Measurements from ENCODE around the gene KCND2. TPM values are rescaled to one million over a fixed set of nuclear protein-coding genes. Genes with fewer than 3 reads are reported as not detected.
"Not testable (repeated sequence)": the region's sequence is repeated elsewhere in the genome, so short reads cannot be mapped to it uniquely, and the experiment has no call there.

The KCND2 gene
- 0.07 and 0.12 TPM in 2 replicates for total RNA-seq

GRCh38 chr7:120272701-120273475 lies at the start of gene KCND2:
TSS of gene KCND2 (plus strand) at chr7:120273175.
- H3K4me3 ChIP-seq (ENCODE audit: low read depth, low read length) = peak within 1 kb of the TSS; percentile 55
- TF ChIP-seq, protein P1, sequence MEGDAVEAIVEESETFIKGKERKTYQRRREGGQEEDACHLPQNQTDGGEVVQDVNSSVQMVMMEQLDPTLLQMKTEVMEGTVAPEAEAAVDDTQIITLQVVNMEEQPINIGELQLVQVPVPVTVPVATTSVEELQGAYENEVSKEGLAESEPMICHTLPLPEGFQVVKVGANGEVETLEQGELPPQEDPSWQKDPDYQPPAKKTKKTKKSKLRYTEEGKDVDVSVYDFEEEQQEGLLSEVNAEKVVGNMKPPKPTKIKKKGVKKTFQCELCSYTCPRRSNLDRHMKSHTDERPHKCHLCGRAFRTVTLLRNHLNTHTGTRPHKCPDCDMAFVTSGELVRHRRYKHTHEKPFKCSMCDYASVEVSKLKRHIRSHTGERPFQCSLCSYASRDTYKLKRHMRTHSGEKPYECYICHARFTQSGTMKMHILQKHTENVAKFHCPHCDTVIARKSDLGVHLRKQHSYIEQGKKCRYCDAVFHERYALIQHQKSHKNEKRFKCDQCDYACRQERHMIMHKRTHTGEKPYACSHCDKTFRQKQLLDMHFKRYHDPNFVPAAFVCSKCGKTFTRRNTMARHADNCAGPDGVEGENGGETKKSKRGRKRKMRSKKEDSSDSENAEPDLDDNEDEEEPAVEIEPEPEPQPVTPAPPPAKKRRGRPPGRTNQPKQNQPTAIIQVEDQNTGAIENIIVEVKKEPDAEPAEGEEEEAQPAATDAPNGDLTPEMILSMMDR (conservative IDR thresholded peaks at IDR 0.05; ENCODE audit: low read depth, low read length) = no peak
- no peak for DNase-seq (ENCODE audit: low read depth)

- no peak overlapping the region for H3K4me3 ChIP-seq (ENCODE audit: low read depth, low read length)
- TF ChIP-seq, protein P1 (conservative IDR thresholded peaks at IDR 0.05; ENCODE audit: low read depth, low read length) = no peak
- no peak for DNase-seq (ENCODE audit: low read depth)
Measured at GRCh38 chr7:120226188-120226587, 46.8 kb upstream of the KCND2 start.

- TF ChIP-seq, protein P1 (conservative IDR thresholded peaks at IDR 0.05; ENCODE audit: low read depth, low read length) = no peak
- no peak overlapping the region for H3K4me3 ChIP-seq (ENCODE audit: low read depth, low read length)
- DNase-seq (ENCODE audit: low read depth) = no peak
Measured at GRCh38 chr7:120227255-120227654, 45.7 kb upstream of the KCND2 start.

GRCh38 chr7:120229084-120229483 lies 43.9 kb upstream of the KCND2 start:
- DNase-seq (ENCODE audit: low read depth) = no peak
- no peak overlapping the region for H3K4me3 ChIP-seq (ENCODE audit: low read depth, low read length)
- TF ChIP-seq, protein P1 (conservative IDR thresholded peaks at IDR 0.05; ENCODE audit: low read depth, low read length) = no peak

- no peak for DNase-seq (ENCODE audit: low read depth)
- H3K4me3 ChIP-seq (ENCODE audit: low read depth, low read length) = no peak overlapping the region
- TF ChIP-seq, protein P1 (conservative IDR thresholded peaks at IDR 0.05; ENCODE audit: low read depth, low read length) = no peak
Measured at GRCh38 chr7:120233338-120233737, 39.6 kb upstream of the KCND2 start.

- not testable (repeated sequence) for H3K4me3 ChIP-seq (ENCODE audit: low read depth, low read length); DNase-seq (ENCODE audit: low read depth)
Measured at GRCh38 chr7:120240350-120240749, 32.6 kb upstream of the KCND2 start.

GRCh38 chr7:120241973-120242372 lies 31.0 kb upstream of the KCND2 start:
- TF ChIP-seq, protein P1 (conservative IDR thresholded peaks at IDR 0.05; ENCODE audit: low read depth, low read length) = no peak
- DNase-seq (ENCODE audit: low read depth) = no peak

More at GRCh38 chr7:120241973-120242372, 31.0 kb upstream of the KCND2 start:
- no peak overlapping the region for H3K4me3 ChIP-seq (ENCODE audit: low read depth, low read length)

Data from epithelial cell of proximal tubule (primary cell).